ENCODE results near the gene NKAPD1. TPM values are rescaled to one million over a fixed set of nuclear protein-coding genes. Genes with fewer than 3 reads are reported as not detected.

The NKAPD1 gene
- polyA plus RNA-seq, 3 donors = 5.3 to 9.4 (median 7.7) TPM

GRCh38 chr11:112062923-112063322 lies 11.2 kb upstream of the NKAPD1 start:
- Histone ChIP-seq H3K9ac (ENCODE audit: insufficient read depth, low read length, poor library complexity, severe bottlenecking) (no peak overlapping the region), H3K4me3 (replicated peaks in 1 of 3; ENCODE audit: low read depth in 2 of 3, low read length in 3 of 3) (no peak overlapping the region), H3K4me1 (ENCODE audit: control insufficient read depth in 1 of 2, insufficient read depth in 2 of 2, low read length in 2 of 2) (no peaks in the 10 kb centered on the region), H2AFZ (ENCODE audit: insufficient read depth, low read depth, low read length, poor library complexity, severe bottlenecking) (no peak overlapping the region), H3K79me2 (ENCODE audit: insufficient read depth, low read length) (no peaks in the 10 kb centered on the region), H3K4me2 (replicated peaks; ENCODE audit: extremely low read depth, low read length, poor library complexity, severe bottlenecking) (no peak overlapping the region), H4K20me1 (ENCODE audit: insufficient read depth, low read length) (no peaks in the 10 kb centered on the region), H3K9me3 (replicated peaks in 1 of 2; ENCODE audit: control insufficient read depth in 1 of 2, insufficient read depth in 1 of 2, low read length in 2 of 2) (no peaks in the 10 kb centered on the region), H3K36me3 (replicated peaks in 1 of 2; ENCODE audit: control insufficient read depth in 1 of 2, insufficient read depth in 2 of 2, low read length in 2 of 2) (peaks cover 32 to 51% of the 10 kb centered on the region in 2 donors), H3K27ac (ENCODE audit: low read depth in 1 of 2, low read length in 2 of 2) (no peak overlapping the region), H3K27me3 (ENCODE audit: control insufficient read depth in 2 of 2, insufficient read depth in 2 of 2, low read length in 2 of 2) (no peaks in the 10 kb centered on the region)
- intact Hi-C loops (cut with micrococcal nuclease) = no loop called here
- H3K9me3 Mint-ChIP-seq = no peaks in the 10 kb centered on the region
- H3K36me3 Mint-ChIP-seq = peaks cover 45 to 52% of the 10 kb centered on the region in 2 donors
- no peak for DNase-seq
- no peak overlapping the region for H3K4me3 Mint-ChIP-seq
- H3K27ac Mint-ChIP-seq = no peak overlapping the region
- no peaks in the 10 kb centered on the region for H3K27me3 Mint-ChIP-seq (ENCODE audit: low read depth in 3 of 3)
- no peaks in the 10 kb centered on the region for H3K4me1 Mint-ChIP-seq
- WGBS (ENCODE audit: insufficient coverage) = no CpG with 5 or more reads among the region's 1 CpG
- no peak for TF ChIP-seq CTCF (IDR thresholded peaks at IDR 0.05)

- H3K4me3 Mint-ChIP-seq = no peak overlapping the region
- Histone ChIP-seq H3K9me3 (replicated peaks in 1 of 2; ENCODE audit: control insufficient read depth in 1 of 2, insufficient read depth in 1 of 2, low read length in 2 of 2) (no peaks in the 10 kb centered on the region), H3K4me1 (ENCODE audit: control insufficient read depth in 1 of 2, insufficient read depth in 2 of 2, low read length in 2 of 2) (peaks cover 16 to 19% of the 10 kb centered on the region in 2 donors), H3K4me2 (replicated peaks; ENCODE audit: extremely low read depth, low read length, poor library complexity, severe bottlenecking) (no peak overlapping the region), H3K27me3 (ENCODE audit: control insufficient read depth in 2 of 2, insufficient read depth in 2 of 2, low read length in 2 of 2) (no peaks in the 10 kb centered on the region), H3K79me2 (ENCODE audit: insufficient read depth, low read length) (peaks cover 34% of the 10 kb centered on the region), H3K9ac (ENCODE audit: insufficient read depth, low read length, poor library complexity, severe bottlenecking) (no peak overlapping the region), H3K4me3 (replicated peaks in 1 of 3; ENCODE audit: low read depth in 2 of 3, low read length in 3 of 3) (no peak overlapping the region), H3K36me3 (replicated peaks in 1 of 2; ENCODE audit: control insufficient read depth in 1 of 2, insufficient read depth in 2 of 2, low read length in 2 of 2) (peaks cover 61 to 75% of the 10 kb centered on the region in 2 donors), H4K20me1 (ENCODE audit: insufficient read depth, low read length) (peaks cover 5% of the 10 kb centered on the region), H3K27ac (ENCODE audit: low read depth in 1 of 2, low read length in 2 of 2) (peak overlapping the region in 1 of 2 donors; percentile 25), H2AFZ (ENCODE audit: insufficient read depth, low read depth, low read length, poor library complexity, severe bottlenecking) (no peak overlapping the region)
- TF ChIP-seq CTCF (IDR thresholded peaks at IDR 0.05) = no peak
- peaks cover 20% of the 10 kb centered on the region for H3K4me1 Mint-ChIP-seq
- H3K9me3 Mint-ChIP-seq = no peaks in the 10 kb centered on the region
- intact Hi-C loops (cut with micrococcal nuclease) = loop anchor here in 1 of 2 donors (10.0 kb wide), 2 partner anchors 158 to 202 kb away; no protein-coding TSS in a partner anchor
- peak overlapping the region in 2 of 7 donors; percentile 5 to 90 for H3K27ac Mint-ChIP-seq
- DNase-seq = no peak
- WGBS (ENCODE audit: insufficient coverage) = 75% methylated on average over 2 of the region's 4 CpGs
- peaks cover 63 to 70% of the 10 kb centered on the region in 2 donors for H3K36me3 Mint-ChIP-seq
- H3K27me3 Mint-ChIP-seq (ENCODE audit: low read depth in 3 of 3) = peaks cover 0 to 2% (median 0%) of the 10 kb centered on the region in 3 donors
Measured at GRCh38 chr11:112082729-112083128, 8.6 kb downstream of the NKAPD1 start.

Data from CD14-positive monocyte (primary cell).